A549 (cell line): ENCODE measurements around the gene MPPE1. TPM values are rescaled to one million over a fixed set of nuclear protein-coding genes. Genes with fewer than 3 reads are reported as not detected.
"Not testable (repeated sequence)": the region's sequence is repeated elsewhere in the genome, so short reads cannot be mapped to it uniquely, and the experiment has no call there.

Experiments used
- ATAC-seq, 2 experiments: fragments of 200-7000 bp in 1 of 2; fragments of >200 bp in 1 of 2; cut with Nextera tagmentation in 1 of 2; cut with Tn5 transposase in 1 of 2; 3 replicates each; pipeline versions ENCODE4 v1.8.0 to v1.9.1; 2018 to 2020; ENCODE audit warnings: mild to moderate bottlenecking in 1 of 2, moderate library complexity in 1 of 2
- CTCF ChIA-PET: fragments of 300-600 bp; sonication (Branson Sonifier 250); formaldehyde crosslinking; extraction: SDS; loops from one replicate; lab custom pipeline; 2021; ENCODE audit warnings: antibody characterized with exemption, inconsistent platforms; lab: Yijun Ruan, JAX
- POLR2A ChIA-PET: fragments of 350-600 bp; formaldehyde crosslinking; extraction: SDS; loops from one replicate; lab custom pipeline; 2021; ENCODE audit warnings: antibody characterized with exemption, inconsistent platforms; lab: Yijun Ruan, JAX
- DNase-seq, 2 experiments: peaks; one replicate each; pipeline versions ENCODE4 v3.0.0 to v3.0.0-alpha.2; 2011 to 2016; ENCODE audit warnings: low read depth in 1 of 2, low spot score in 1 of 2
- FAIRE-seq: peaks from 2 replicates; lab custom pipeline; 2011; peaks lifted over from hg19 to GRCh38; lab: Jason Lieb, UNC
- H3K27ac ChIP-seq, 2 experiments: fragments of >200 bp; sonication (Bioruptor Twin); formaldehyde crosslinking; 3 replicates each; pipeline ENCODE4 v1.5.1; 2016 to 2017
- H3K4me1 ChIP-seq: fragments of >200 bp; sonication (Bioruptor Twin); formaldehyde crosslinking; 3 replicates; pipeline ENCODE4 v1.6.1; 2016
- H3K4me2 ChIP-seq: fragments of >200 bp; sonication (Bioruptor Twin); formaldehyde crosslinking; 3 replicates; pipeline ENCODE4 v1.6.1; 2016
- H3K4me3 ChIP-seq: fragments of >200 bp; sonication (Bioruptor Twin); formaldehyde crosslinking; 3 replicates; pipeline ENCODE4 v1.5.1; 2016
- H3K9me3 ChIP-seq: fragments of >200 bp; sonication (Bioruptor Twin); formaldehyde crosslinking; 3 replicates; pipeline ENCODE4 v1.6.1; 2016
- ATOH8 ChIP-seq: fragments of 250-450 bp; sonication (Bioruptor Pico); IDR thresholded peaks from 2 replicates; pipeline ENCODE4 v1.5.0; 2020; ENCODE audit warnings: low read depth, mild to moderate bottlenecking, moderate library complexity
- BHLHE40 ChIP-seq: IDR thresholded peaks from 2 replicates; pipeline ENCODE4 v1.6.1; 2012; ENCODE audit warnings: low read depth, low read length, inconsistent platforms
- CBX2 ChIP-seq: fragments of 200-600 bp; sonication (generic); IDR thresholded peaks from 2 replicates; pipeline ENCODE4 v1.6.1; 2016; ENCODE audit warnings: low read depth, mild to moderate bottlenecking, borderline replicate concordance
- CBX8 ChIP-seq: fragments of 200-600 bp; sonication (generic); IDR thresholded peaks from 2 replicates; pipeline ENCODE4 v1.6.1; 2016
- CEBPB ChIP-seq, 2 experiments: fragments of >200 bp in 1 of 2; sonication (Bioruptor Twin) in 1 of 2; formaldehyde crosslinking in 1 of 2; IDR thresholded peaks; 2 replicates each; pipeline ENCODE4 v1.6.1; 2012 to 2016
- CHD2 ChIP-seq: fragments of 150-350 bp; IDR thresholded peaks from 2 replicates; pipeline ENCODE4 v1.6.1; 2014; ENCODE audit warnings: low read length; ENCODE audit not compliant: partially characterized antibody
- GATA3 ChIP-seq: IDR thresholded peaks from 2 replicates; pipeline ENCODE4 v1.6.1; 2012; ENCODE audit warnings: borderline replicate concordance
- HDAC2 ChIP-seq: fragments of 200-600 bp; sonication (generic); IDR thresholded peaks from 2 replicates; pipeline ENCODE4 v1.6.1; 2016
- HES2 ChIP-seq: fragments of >200 bp; sonication (Bioruptor Twin); formaldehyde crosslinking; IDR thresholded peaks from 2 replicates; pipeline ENCODE4 v1.6.1; 2016
- HOXA7 ChIP-seq: fragments of 250-450 bp; sonication (Bioruptor Pico); IDR thresholded peaks from 2 replicates; pipeline ENCODE4 v1.5.0; 2020; ENCODE audit warnings: mild to moderate bottlenecking, moderate library complexity
- KDM5A ChIP-seq: fragments of 200-600 bp; sonication (generic); IDR thresholded peaks from 2 replicates; pipeline ENCODE4 v1.6.1; 2016; ENCODE audit warnings: antibody characterized with exemption, mild to moderate bottlenecking
- MAFK ChIP-seq: fragments of 450-650 bp; IDR thresholded peaks from 2 replicates; pipeline ENCODE4 v1.6.1; 2014; ENCODE audit not compliant: partially characterized antibody
- MAX ChIP-seq: IDR thresholded peaks from 2 replicates; pipeline ENCODE4 v1.6.1; 2012
- PHF8 ChIP-seq: fragments of 200-600 bp; sonication (generic); IDR thresholded peaks from 2 replicates; pipeline ENCODE4 v1.6.1; 2016; ENCODE audit warnings: low read depth, mild to moderate bottlenecking, antibody characterized with exemption, moderate library complexity, borderline replicate concordance
- POLR2A ChIP-seq: IDR thresholded peaks from 2 replicates; pipeline ENCODE4 v1.6.1; 2012; ENCODE audit warnings: mild to moderate bottlenecking, low read length
- RAD21 ChIP-seq, 2 experiments: fragments of >200 bp in 1 of 2; sonication (Bioruptor Twin) in 1 of 2; formaldehyde crosslinking in 1 of 2; IDR thresholded peaks in 1 of 2; conservative IDR thresholded peaks in 1 of 2; 2 replicates in 1 of 2; 3 replicates in 1 of 2; pipeline ENCODE4 v1.6.1; 2012 to 2018; ENCODE audit warnings: inconsistent platforms in 1 of 2
- REST ChIP-seq: fragments of 200-600 bp; sonication (generic); IDR thresholded peaks from 2 replicates; pipeline ENCODE4 v1.6.1; 2016; ENCODE audit warnings: antibody characterized with exemption, mild to moderate bottlenecking, moderate library complexity
- SMC3 ChIP-seq: fragments of >200 bp; sonication (Bioruptor Twin); formaldehyde crosslinking; IDR thresholded peaks from 3 replicates; pipeline ENCODE4 v1.6.1; 2018; ENCODE audit warnings: inconsistent platforms
- TP53 ChIP-seq: fragments of 250-450 bp; sonication (Bioruptor Pico); IDR thresholded peaks from 2 replicates; pipeline ENCODE4 v1.5.0; 2021; ENCODE audit warnings: mild to moderate bottlenecking, moderate library complexity
- USF2 ChIP-seq: fragments of 450-650 bp; IDR thresholded peaks from 2 replicates; pipeline ENCODE4 v1.6.1; 2014; ENCODE audit warnings: antibody characterized with exemption
- ZC3H11A ChIP-seq: fragments of 450-650 bp; IDR thresholded peaks from 2 replicates; pipeline ENCODE4 v1.6.1; 2014; ENCODE audit warnings: antibody characterized with exemption, mild to moderate bottlenecking
- ZNF302 ChIP-seq: fragments of 250-450 bp; sonication (Bioruptor Pico); IDR thresholded peaks from 2 replicates; pipeline ENCODE4 v1.9.0; 2021; ENCODE audit warnings: inconsistent platforms, mild to moderate bottlenecking, moderate library complexity
- ZSCAN20 ChIP-seq: fragments of 250-450 bp; sonication (Bioruptor Pico); IDR thresholded peaks from 2 replicates; pipeline ENCODE4 v1.8.0; 2022; ENCODE audit warnings: mild to moderate bottlenecking, moderate library complexity
- whole genome bisulfite sequencing: methylation state at CpG from one replicate; pipeline ENCODE4 v1.1.6; 2017; ENCODE audit errors: missing lambda C conversion rate; 5-methylcytosine and 5-hydroxymethylcytosine counted together
- polyA plus RNA-seq, 4 experiments: library from polyadenylated mRNA; depleted of rRNA in 3 of 4; stranded (reverse); fragments of >200 nt; fragmentation: RNase III in 1 of 4; extraction: RNeasy Plus Mini Kit Qiagen cat#74134 plus additional on column Dnase treatment in 1 of 4; gene quantifications; 2 replicates in 3 of 4; 3 replicates in 1 of 4; pipeline ENCODE4 v1.2.3, GENCODE V29; 2011 to 2017

Gene MPPE1
- polyA plus RNA-seq, 2 of the 4 experiments (the other 2 are of a cell fraction): 20.4 to 26.4 TPM

GRCh38 chr18:11899063-11899462 is 9.1 kb downstream of the MPPE1 start (continued):
- no peak for TF ChIP-seq ZSCAN20 (CRISPR knock-in tag)

- no peak for ATAC-seq
- no peak overlapping the region for H3K4me3 ChIP-seq
- FAIRE-seq: no peak
- DNase-seq: no peak
- no peaks in the 10 kb centered on the region for H3K9me3 ChIP-seq
- H3K4me1 ChIP-seq: no peaks in the 10 kb centered on the region
- no peak overlapping the region for H3K4me2 ChIP-seq
- CTCF ChIA-PET: no interaction called here
- POLR2A ChIA-PET: no interaction called here
- 42% methylated on average over 1 of the region's 1 CpG for WGBS
- TF ChIP-seq RAD21 (conservative IDR thresholded peaks at IDR 0.05 in 1 of 2, IDR thresholded peaks at IDR 0.05 in 1 of 2) (no peak), USF2 (no peak)
- H3K27ac ChIP-seq: no peak overlapping the region
Measured at GRCh38 chr18:11897781-11898180, 10.3 kb downstream of the MPPE1 start.

GRCh38 chr18:11892438-11892837 is 15.7 kb downstream of the MPPE1 start:
- H3K27ac ChIP-seq, ATAC-seq, FAIRE-seq, H3K4me2 ChIP-seq, POLR2A ChIA-PET, H3K9me3 ChIP-seq, DNase-seq, H3K4me3 ChIP-seq: not testable (repeated sequence)
- H3K4me1 ChIP-seq: peaks cover 10% of the 10 kb centered on the region
- CTCF ChIA-PET: interaction anchor here (0.6 to 2.2 kb wide), 2 partner anchors 17 to 46 kb away, joined by 3 to 6 read pairs; no protein-coding TSS in a partner anchor
- WGBS: 84% methylated on average over 7 of the region's 7 CpGs

GRCh38 chr18:11891737-11892136 is 16.4 kb downstream of the MPPE1 start:
- no peak for ATAC-seq
- POLR2A ChIA-PET: no interaction called here
- no peak overlapping the region for H3K27ac ChIP-seq
- WGBS: 94% methylated on average over 9 of the region's 9 CpGs
- no peak overlapping the region for H3K4me2 ChIP-seq
- TF ChIP-seq HES2 (no peak), CBX2 (no peak)
- FAIRE-seq: no peak
- no peak for DNase-seq
- no peaks in the 10 kb centered on the region for H3K9me3 ChIP-seq
- H3K4me1 ChIP-seq: peaks cover 17% of the 10 kb centered on the region
- H3K4me3 ChIP-seq: no peak overlapping the region
- CTCF ChIA-PET: no interaction called here

- ChIA-PET CTCF (interaction anchor here (1.5 to 1.8 kb wide), 4 partner anchors 11 to 156 kb away, joined by 3 to 5 read pairs (median 4); no protein-coding TSS in a partner anchor), POLR2A (no interaction called here)
- ATAC-seq: no peak
- H3K4me2 ChIP-seq: no peak overlapping the region
- DNase-seq: no peak
- no peak overlapping the region for H3K27ac ChIP-seq
- no peak for TF ChIP-seq TP53
- no peak for TF ChIP-seq USF2
- TF ChIP-seq ATOH8 (CRISPR knock-in tag): no peak
- no peak for TF ChIP-seq HDAC2
- no peak for TF ChIP-seq MAX
- no peak for TF ChIP-seq ZSCAN20 (CRISPR knock-in tag)
- TF ChIP-seq SMC3: no peak
- no peak for TF ChIP-seq ZC3H11A
- TF ChIP-seq POLR2A: no peak
- no peak for TF ChIP-seq GATA3
- no peak for TF ChIP-seq HOXA7 (CRISPR knock-in tag)
- TF ChIP-seq KDM5A: no peak
- TF ChIP-seq CEBPB (IDR thresholded peaks at IDR 0.05): no peak
- TF ChIP-seq CHD2: no peak
- TF ChIP-seq ZNF302 (CRISPR knock-in tag): no peak
- TF ChIP-seq CBX8: no peak
- no peak for TF ChIP-seq BHLHE40
- no peak for TF ChIP-seq MAFK
- TF ChIP-seq PHF8: no peak
- no peak for TF ChIP-seq REST
- WGBS: 99% methylated on average over 5 of the region's 5 CpGs
- H3K9me3 ChIP-seq: no peaks in the 10 kb centered on the region
- H3K4me3 ChIP-seq: no peak overlapping the region
- FAIRE-seq: no peak
- peaks cover 18% of the 10 kb centered on the region for H3K4me1 ChIP-seq
Measured at GRCh38 chr18:11889284-11889683, 18.8 kb downstream of the MPPE1 start.
